WTC11 (cell line): ENCODE data around the gene ARHGAP29. TPM values are rescaled to one million over a fixed set of nuclear protein-coding genes. Genes with fewer than 3 reads are reported as not detected.

Experiments used
- ATAC-seq: fragments of 200-7000 bp; cut with Tn5 transposase; 2 replicates; pipeline ENCODE4 v1.10.0; 2021; ENCODE audit warnings: mild to moderate bottlenecking, moderate library complexity
- CTCF ChIA-PET: fragments of 300-600 bp; sonication (Branson Sonifier 250); formaldehyde crosslinking; loops from one replicate; lab custom pipeline; 2021; ENCODE audit warnings: antibody characterized with exemption; lab: Charles Lee
- POLR2A ChIA-PET: fragments of 350-600 bp; sonication (Branson Sonifier 250); formaldehyde crosslinking; loops from one replicate; lab custom pipeline; 2021; ENCODE audit warnings: antibody characterized with exemption; lab: Charles Lee
- DNase-seq: peaks from one replicate; pipeline ENCODE4 v3.0.0; 2021; ENCODE audit warnings: low spot score
- H3K27ac Mint-ChIP-seq: 2 replicates; pipeline ENCODE4 v1.8.0; 2021; ENCODE audit warnings: mixed read lengths
- H3K27me3 Mint-ChIP-seq: 2 replicates; pipeline ENCODE4 v1.8.0; 2021; ENCODE audit warnings: low read depth, mild to moderate bottlenecking, moderate library complexity, mixed read lengths
- H3K36me3 Mint-ChIP-seq: 2 replicates; pipeline ENCODE4 v1.8.0; 2021; ENCODE audit warnings: mixed read lengths
- H3K4me1 Mint-ChIP-seq: 2 replicates; pipeline ENCODE4 v1.8.0; 2022; ENCODE audit warnings: mixed read lengths
- H3K4me3 Mint-ChIP-seq: 2 replicates; pipeline ENCODE4 v1.8.0; 2021; ENCODE audit warnings: mild to moderate bottlenecking, moderate library complexity, mixed read lengths
- H3K9me3 Mint-ChIP-seq: 2 replicates; pipeline ENCODE4 v1.8.0; 2021; ENCODE audit warnings: mixed read lengths
- ARID4B ChIP-seq: sonication (generic); formaldehyde crosslinking; IDR thresholded peaks from 2 replicates; pipeline ENCODE4 v1.8.0; 2023; ENCODE audit warnings: missing genetic modification reagents, mild to moderate bottlenecking, borderline replicate concordance
- ATF2 ChIP-seq: sonication (generic); formaldehyde crosslinking; IDR thresholded peaks from 2 replicates; pipeline ENCODE4 v1.8.1; 2022; ENCODE audit warnings: low read depth, missing genetic modification reagents, borderline replicate concordance
- ATF3 ChIP-seq: sonication (generic); formaldehyde crosslinking; conservative IDR thresholded peaks from 2 replicates; pipeline ENCODE4 v1.8.1; 2022; ENCODE audit warnings: mild to moderate bottlenecking, missing genetic modification reagents
- E2F4 ChIP-seq: sonication (generic); formaldehyde crosslinking; IDR thresholded peaks from 2 replicates; pipeline ENCODE4 v1.8.1; 2022; ENCODE audit warnings: low read depth, mild to moderate bottlenecking, moderate library complexity, missing genetic modification reagents, borderline replicate concordance
- GRHL2 ChIP-seq: fragments of 250-450 bp; sonication (Bioruptor Pico); IDR thresholded peaks from 2 replicates; pipeline ENCODE4 v1.8.0; 2022; ENCODE audit warnings: mild to moderate bottlenecking, moderate library complexity; ENCODE audit not compliant: insufficient replicate concordance, severe bottlenecking
- JAZF1 ChIP-seq: fragments of 250-450 bp; sonication (Bioruptor Pico); IDR thresholded peaks from 2 replicates; pipeline ENCODE4 v1.9.0; 2021; ENCODE audit warnings: moderate library complexity, mild to moderate bottlenecking, inconsistent platforms
- MYBL2 ChIP-seq: sonication (generic); formaldehyde crosslinking; IDR thresholded peaks from 2 replicates; pipeline ENCODE4 v1.8.1; 2023; ENCODE audit warnings: mild to moderate bottlenecking, moderate library complexity, missing genetic modification reagents
- NFATC4 ChIP-seq: fragments of 250-450 bp; sonication (Bioruptor Pico); IDR thresholded peaks from 2 replicates; pipeline ENCODE4 v1.9.0; 2021; ENCODE audit warnings: mild to moderate bottlenecking
- NR3C1 ChIP-seq: sonication (generic); formaldehyde crosslinking; conservative IDR thresholded peaks from 2 replicates; pipeline ENCODE4 v1.8.1; 2023; ENCODE audit warnings: low read depth, mild to moderate bottlenecking, missing genetic modification reagents
- RORB ChIP-seq: fragments of 250-450 bp; sonication (Bioruptor Pico); IDR thresholded peaks from 2 replicates; pipeline ENCODE4 v1.9.0; 2021; ENCODE audit warnings: mild to moderate bottlenecking
- TP53 ChIP-seq: sonication (generic); formaldehyde crosslinking; IDR thresholded peaks from 2 replicates; pipeline ENCODE4 v1.8.1; 2023; ENCODE audit warnings: mild to moderate bottlenecking, missing genetic modification reagents
- ZBTB43 ChIP-seq: sonication (generic); formaldehyde crosslinking; IDR thresholded peaks from 2 replicates; pipeline ENCODE4 v1.8.1; 2023; ENCODE audit warnings: mild to moderate bottlenecking, missing genetic modification reagents
- ZNF219 ChIP-seq: sonication (generic); formaldehyde crosslinking; IDR thresholded peaks from 2 replicates; pipeline ENCODE4 v1.8.0; 2023; ENCODE audit warnings: missing genetic modification reagents, mild to moderate bottlenecking, borderline replicate concordance
- ZNF232 ChIP-seq: sonication (generic); formaldehyde crosslinking; IDR thresholded peaks from 2 replicates; pipeline ENCODE4 v1.8.0; 2022; ENCODE audit warnings: mild to moderate bottlenecking, missing genetic modification reagents
- ZNF281 ChIP-seq: sonication (generic); formaldehyde crosslinking; IDR thresholded peaks from 2 replicates; pipeline ENCODE4 v1.8.0; 2023; ENCODE audit warnings: mild to moderate bottlenecking, missing genetic modification reagents
- ZNF425 ChIP-seq: fragments of 250-450 bp; sonication (Bioruptor Pico); conservative IDR thresholded peaks from 2 replicates; pipeline ENCODE4 v1.9.0; 2021; ENCODE audit warnings: mild to moderate bottlenecking
- ZNF671 ChIP-seq: fragments of 250-450 bp; sonication (Bioruptor Pico); IDR thresholded peaks from 2 replicates; pipeline ENCODE4 v1.8.0; 2021; ENCODE audit warnings: mild to moderate bottlenecking
- total RNA-seq: library from RNA; stranded (reverse); gene quantifications from 3 replicates; pipeline ENCODE4 v1.2.3, GENCODE V29; 2021

Gene ARHGAP29
- total RNA-seq, 1 experiment from 2014 or later: 6.6 TPM

- H3K36me3 Mint-ChIP-seq: no peaks in the 10 kb centered on the region
- no peak overlapping the region for H3K27ac Mint-ChIP-seq
- DNase-seq: no peak
- no peak overlapping the region for H3K4me3 Mint-ChIP-seq
- ChIA-PET POLR2A (no interaction called here), CTCF (interaction anchor here (1.1 kb wide), 1 partner anchor 221 kb away, joined by 3 read pairs; no protein-coding TSS in a partner anchor)
- H3K27me3 Mint-ChIP-seq: peaks cover 71% of the 10 kb centered on the region
- no peak for ATAC-seq
- H3K9me3 Mint-ChIP-seq: peaks cover 10% of the 10 kb centered on the region
- H3K4me1 Mint-ChIP-seq: no peaks in the 10 kb centered on the region
- TF ChIP-seq NR3C1 (CRISPR knock-in tag): no peak
- no peak for TF ChIP-seq JAZF1 (CRISPR knock-in tag)
- TF ChIP-seq ARID4B (CRISPR knock-in tag): no peak
- no peak for TF ChIP-seq TP53 (CRISPR knock-in tag)
- TF ChIP-seq ZNF281 (CRISPR knock-in tag): no peak
These were observed 28.5 kb upstream of the ARHGAP29 start for GRCh38 chr1:94265906-94266305.

- peaks cover 77% of the 10 kb centered on the region for H3K27me3 Mint-ChIP-seq
- no peak overlapping the region for H3K4me3 Mint-ChIP-seq
- ATAC-seq: no peak
- no peak for DNase-seq
- peaks cover 10% of the 10 kb centered on the region for H3K9me3 Mint-ChIP-seq
- no peak overlapping the region for H3K27ac Mint-ChIP-seq
- ChIA-PET POLR2A (no interaction called here), CTCF (interaction anchor here (1.1 kb wide), 1 partner anchor 220 kb away, joined by 3 read pairs; no protein-coding TSS in a partner anchor)
- H3K4me1 Mint-ChIP-seq: peaks cover 3% of the 10 kb centered on the region
- no peak for TF ChIP-seq ATF3 (CRISPR knock-in tag)
- no peak for TF ChIP-seq ZNF219
- no peaks in the 10 kb centered on the region for H3K36me3 Mint-ChIP-seq
These were observed 27.6 kb upstream of the ARHGAP29 start for GRCh38 chr1:94265011-94265422.

GRCh38 chr1:94260635-94261387 lies 23.4 kb upstream of the ARHGAP29 start:
- CTCF ChIA-PET: interaction anchor here (2.5 kb wide), 1 partner anchor 75 kb away, joined by 21 read pairs; no protein-coding TSS in a partner anchor
- Mint-ChIP-seq H3K9me3 (no peaks in the 10 kb centered on the region), H3K4me1 (peaks cover 11% of the 10 kb centered on the region), H3K4me3 (no peak overlapping the region), H3K27ac (no peak overlapping the region), H3K36me3 (no peaks in the 10 kb centered on the region), H3K27me3 (peaks cover 98% of the 10 kb centered on the region)
- DNase-seq (no peak), ATAC-seq (no peak)
- POLR2A ChIA-PET: no interaction called here
- TF ChIP-seq ZBTB43 (CRISPR knock-in tag) (no peak), ATF2 (no peak), MYBL2 (CRISPR knock-in tag) (no peak), E2F4 (CRISPR knock-in tag) (no peak), ZNF232 (CRISPR knock-in tag) (no peak), ZNF671 (CRISPR knock-in tag) (no peak), RORB (CRISPR knock-in tag) (no peak), NFATC4 (CRISPR knock-in tag) (no peak), ZNF425 (CRISPR knock-in tag) (no peak), GRHL2 (CRISPR knock-in tag) (no peak)
